Measurements from ENCODE around the gene AMBRA1.

Gene AMBRA1

DNA sequence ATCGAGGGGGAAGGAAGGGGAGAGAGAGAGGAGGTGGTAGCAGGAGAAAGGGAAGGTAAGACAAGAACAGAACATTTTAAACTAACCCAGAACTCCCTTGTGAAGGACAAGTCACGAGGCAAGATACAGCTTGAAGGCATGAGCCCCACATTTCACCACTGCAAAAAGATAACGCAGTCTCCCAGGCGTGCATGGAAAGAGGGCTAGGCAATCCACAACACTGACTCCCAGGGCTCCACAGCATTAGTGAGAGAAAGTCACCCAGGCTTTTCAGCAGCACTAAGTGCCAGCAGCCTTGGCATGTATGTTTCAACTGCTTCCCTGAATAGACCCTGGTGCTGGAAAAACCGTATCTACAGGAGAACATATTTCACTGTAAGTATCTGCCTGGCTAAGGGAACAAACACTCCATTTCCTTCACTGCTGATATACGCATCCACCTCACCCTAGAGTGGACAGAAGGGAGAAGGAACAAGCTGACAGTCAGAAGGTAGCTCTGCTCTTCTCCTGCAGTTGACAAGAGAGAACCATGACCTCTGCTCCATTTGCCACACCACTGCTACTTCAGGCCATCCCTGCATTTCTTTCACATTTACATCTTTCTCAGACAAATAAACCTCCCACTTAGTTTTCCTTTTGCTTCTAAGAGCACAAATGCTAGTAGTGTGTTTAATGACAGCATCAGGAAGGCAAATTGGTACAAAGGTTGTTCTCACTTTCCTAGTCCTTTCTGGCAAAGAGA lies 87.9 kb downstream of the AMBRA1 start:
- DNase-seq = no peak

DNA sequence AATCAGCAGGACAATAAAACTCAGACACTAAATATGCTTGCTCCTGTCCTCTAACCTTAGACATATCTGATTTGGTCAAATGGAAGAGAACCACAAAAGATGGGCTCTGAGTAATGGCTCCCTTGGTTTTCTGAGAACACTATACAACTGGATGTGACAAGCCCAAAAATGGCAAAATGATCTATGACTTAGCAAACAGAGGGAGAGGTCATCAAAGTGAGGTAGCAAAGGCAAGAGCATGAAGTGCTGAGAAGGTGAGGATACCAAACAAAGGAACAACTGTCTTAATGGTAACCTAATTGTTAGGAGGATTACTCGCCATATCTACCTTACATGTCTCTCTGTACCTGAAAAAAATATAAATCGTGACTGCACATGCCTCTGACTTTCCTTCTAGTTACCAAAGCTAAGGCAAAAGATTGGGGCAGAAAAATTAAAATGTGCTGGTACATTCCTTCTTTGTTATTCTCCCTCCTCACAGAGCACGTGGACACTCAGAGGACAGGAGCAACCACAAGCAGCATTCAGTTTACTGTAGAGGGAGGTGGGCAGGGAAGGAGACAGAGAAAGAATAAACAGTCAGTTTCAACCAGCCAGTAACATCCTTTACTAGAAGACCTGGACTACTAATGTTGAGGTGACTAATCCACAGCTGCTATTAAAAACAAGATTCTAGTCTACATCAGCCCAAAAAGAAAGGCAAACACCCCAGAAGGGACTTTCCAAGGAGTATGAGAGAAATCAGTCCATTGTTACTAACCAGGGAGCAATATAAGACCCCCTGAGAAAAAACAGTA lies 88.8 kb downstream of the AMBRA1 start:
- no peak for DNase-seq

DNA sequence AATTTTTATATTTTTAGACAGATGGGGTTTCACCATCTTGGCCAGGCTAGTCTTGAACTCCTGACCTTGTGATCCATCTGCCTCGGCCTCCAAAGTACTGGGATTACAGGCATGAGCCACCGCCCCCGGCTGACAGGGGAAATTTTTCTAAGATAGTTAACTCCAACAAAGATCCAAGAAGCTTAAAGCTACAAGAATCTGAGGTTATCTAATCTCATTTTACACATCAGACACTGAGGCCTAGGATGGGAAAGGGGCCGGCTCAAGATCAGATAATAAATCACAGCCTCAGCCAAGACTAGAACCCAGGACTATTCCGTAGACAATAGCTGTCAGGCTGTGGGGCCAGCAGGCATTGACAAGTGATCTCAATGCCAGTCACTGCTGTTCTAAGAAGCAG lies 94.0 kb downstream of the AMBRA1 start:
- no peak for DNase-seq

DNA sequence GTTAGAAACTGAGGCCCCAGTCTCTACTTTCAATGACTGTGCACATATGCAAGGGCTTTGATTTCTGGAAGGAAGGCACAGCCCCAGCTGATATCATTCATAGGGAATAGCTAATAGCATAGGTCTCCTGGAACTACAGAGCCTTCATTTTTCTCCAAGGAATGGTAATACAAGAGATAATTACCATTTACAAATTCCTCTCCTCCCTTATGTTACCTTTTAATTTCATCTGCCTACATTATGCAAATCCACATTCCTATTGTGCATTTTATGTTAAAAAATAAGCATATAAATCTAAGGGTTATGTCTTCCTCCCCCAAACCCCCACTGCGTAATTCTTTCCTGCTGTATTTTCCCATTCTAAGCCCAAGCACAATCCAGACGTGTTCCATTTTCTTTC lies 94.9 kb downstream of the AMBRA1 start:
- DNase-seq = no peak

DNA sequence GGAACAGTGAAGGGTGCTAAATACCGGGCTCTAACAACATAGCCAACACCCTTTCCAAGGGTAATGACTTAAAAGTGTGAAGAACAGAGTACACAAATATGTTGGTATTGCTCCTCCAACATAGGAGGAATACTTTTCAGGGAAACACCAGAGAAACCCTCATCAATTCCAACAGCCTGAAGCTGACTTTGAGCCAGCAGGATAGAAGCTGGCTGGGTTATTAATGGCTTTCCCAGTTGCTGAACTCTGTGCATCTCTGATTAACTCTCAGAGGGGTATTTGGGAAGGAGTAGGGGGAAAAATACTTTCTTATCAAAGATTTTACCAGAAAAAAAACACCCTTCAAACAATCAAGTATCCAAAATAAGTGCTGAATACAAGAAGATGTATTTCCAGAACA lies 95.6 kb downstream of the AMBRA1 start:
- no peak for DNase-seq

DNA sequence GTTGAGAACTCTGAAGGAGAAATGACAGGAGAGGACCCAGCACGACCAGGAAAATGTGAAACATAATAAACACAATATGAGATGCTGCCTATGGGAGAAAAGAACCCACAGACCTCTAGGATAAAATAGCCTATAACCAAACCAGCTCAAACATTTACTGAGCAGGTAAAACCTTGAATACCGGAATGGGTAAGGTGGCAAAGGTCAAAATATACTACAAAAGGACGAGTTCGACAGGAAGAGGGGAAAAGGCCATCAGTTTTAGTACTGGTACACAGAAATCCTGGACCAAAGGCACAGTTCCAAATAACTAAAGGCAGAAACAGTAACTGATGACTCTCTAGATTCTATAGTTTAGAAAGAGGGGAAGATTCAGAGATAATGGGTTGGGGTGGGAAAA lies 96.3 kb downstream of the AMBRA1 start:
- DNase-seq = no peak

DNA sequence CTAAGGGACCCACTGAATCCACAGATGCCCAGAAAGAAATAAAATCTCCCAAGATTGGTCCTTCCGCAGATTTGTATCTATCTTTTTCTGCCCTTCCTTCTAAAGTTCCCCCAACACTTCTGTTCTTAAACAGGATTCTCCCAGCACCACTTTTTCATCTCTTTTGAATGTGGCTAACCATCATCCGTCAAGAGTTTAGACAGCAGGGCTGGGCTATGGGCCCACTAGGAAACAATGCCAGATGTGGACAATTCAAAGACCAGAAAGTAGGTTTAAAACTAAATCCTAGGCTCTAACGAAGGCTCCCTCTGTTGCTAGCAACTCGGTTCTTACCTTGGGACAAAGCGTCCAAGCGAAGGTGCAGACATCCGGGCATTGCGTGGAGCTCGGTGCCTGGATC lies 100.0 kb downstream of the AMBRA1 start:
- no peak for DNase-seq

DNA sequence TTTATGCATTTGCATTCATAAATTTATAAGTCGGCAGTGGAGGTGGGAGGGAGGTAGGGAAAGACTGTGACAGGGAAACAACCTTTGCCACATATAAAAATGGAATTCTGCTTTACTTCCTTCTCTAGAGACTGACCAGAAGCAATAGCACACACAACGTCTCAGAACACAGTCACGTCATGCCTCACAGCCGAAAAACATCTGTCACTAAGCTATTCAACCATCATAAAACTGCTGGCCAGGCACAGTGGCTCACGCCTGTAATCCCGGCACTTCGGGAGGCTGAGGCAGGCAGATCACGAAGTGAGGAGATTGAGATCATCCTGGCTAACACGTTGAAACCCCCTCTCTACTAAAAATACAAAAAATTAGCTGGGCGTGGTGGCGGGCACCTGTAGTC lies 101.3 kb downstream of the AMBRA1 start:
- DNase-seq = no peak

DNA sequence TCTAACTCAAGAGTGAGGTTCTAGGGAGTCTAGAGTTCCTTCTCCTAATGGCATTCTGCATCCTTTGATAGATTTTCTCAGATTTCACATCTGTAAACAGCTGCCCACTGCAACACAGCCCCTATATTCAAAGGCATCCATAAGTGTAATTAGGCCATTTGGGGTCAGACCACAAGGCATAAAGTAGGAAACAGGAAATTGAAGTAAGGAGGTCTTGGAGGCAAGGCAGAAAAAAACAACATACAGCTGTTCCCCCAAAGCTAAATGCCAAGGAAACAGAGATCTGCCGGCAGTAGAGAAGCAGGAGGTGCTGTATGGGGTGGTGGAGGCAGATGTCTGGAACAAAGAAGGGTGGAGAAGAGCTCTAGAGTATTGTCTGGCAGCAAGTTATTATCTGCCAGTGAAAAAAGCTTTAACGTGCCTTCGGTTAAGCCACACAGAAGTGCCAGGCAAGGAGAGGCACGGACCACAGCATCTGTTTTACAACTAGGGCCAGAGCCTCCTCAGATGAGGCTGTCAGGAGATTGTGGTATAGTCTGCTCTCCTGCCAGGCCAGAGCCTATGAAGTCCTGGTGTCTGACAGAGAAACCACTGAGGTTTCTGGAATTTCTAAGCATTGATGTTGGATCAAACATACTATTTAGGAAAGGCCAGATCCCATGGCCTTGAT lies 102.0 kb downstream of the AMBRA1 start:
- no peak for DNase-seq

DNA sequence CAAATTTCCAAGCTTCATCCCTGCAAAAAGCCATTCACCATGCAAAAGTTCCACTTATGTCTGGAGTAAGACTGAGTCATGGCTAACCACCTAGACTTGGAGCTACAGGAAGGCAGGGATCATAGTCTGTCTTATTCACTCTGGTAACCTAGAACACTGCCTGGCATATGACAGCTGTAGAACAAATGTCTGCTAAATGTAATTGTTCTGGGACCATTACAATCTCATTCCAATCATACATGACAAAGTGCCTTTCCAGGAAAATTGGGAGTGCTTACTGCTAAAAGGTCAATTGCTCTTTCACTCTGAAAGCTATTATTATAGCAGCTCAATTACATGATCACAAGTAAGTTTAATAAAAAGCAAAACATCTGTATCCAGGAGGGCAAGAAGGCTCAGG lies 103.2 kb downstream of the AMBRA1 start:
- no peak for DNase-seq

DNA sequence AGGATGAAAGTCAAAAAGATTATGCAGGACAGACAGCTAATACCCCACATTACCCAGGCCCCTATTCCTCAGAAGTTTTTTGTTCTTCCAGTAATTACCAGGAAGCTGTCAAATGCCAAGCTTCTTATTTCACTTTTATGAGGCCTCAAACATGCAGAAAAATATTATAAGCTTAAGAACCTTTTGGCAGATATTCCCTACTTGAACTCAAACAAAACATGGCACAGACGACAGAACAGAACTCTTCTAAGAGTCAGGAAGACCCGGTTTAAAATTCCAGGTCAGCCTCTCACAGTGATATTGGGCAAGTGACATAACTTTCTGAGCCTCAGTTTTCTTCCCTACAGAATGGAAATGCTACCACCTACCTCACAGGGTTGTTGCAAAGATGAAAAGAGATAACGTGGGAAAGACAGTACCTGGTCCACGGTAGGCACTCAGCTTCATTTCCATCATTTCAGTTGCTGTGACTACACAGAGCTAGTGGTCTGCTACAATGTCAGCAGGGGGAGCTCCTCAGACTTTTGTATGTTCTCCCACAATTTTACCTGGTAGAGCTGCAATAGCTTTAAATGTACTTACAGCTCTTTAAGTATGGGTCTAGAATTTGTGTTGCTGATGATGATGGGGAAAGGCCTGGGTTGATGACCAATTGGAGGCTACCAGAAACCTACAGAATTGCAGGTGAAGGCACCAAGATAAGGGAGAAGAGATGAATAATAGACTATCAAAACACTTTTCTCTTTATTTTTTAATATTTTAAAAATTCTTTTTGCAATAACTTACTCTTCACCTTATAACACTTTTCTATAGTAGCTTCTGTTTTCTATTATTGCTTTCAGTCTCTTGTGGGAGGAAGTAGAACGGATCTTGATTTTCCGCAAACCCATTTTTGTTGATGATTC lies 103.9 kb downstream of the AMBRA1 start:
- DNase-seq = no peak

DNA sequence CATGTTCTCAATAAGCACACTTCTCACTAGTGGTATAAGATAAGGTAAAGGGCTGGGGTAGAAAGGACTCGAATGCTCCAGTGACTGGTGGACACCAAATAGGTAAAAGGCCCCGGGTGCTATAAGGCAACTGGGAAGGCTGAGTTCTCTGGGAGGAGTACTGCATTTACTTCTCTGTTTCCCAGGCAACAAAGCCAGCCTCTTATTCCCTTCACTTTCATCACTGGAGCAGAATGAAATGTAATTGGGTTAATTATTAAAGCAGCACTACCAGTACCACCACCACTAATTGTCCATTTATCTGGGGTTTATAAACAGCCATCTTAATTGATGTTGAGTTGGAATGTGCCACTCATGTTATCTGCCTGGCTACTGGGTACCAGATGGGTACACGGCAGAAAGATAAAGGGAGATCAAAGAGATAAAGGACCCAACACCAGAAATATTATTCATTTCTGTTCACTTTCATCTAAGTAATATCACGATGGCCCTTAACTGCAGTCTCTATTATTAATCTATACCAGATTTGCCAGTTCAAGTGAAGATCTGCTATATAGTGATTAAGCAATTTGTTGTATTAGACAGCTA lies 107.9 kb downstream of the AMBRA1 start:
- no peak for DNase-seq

DNA sequence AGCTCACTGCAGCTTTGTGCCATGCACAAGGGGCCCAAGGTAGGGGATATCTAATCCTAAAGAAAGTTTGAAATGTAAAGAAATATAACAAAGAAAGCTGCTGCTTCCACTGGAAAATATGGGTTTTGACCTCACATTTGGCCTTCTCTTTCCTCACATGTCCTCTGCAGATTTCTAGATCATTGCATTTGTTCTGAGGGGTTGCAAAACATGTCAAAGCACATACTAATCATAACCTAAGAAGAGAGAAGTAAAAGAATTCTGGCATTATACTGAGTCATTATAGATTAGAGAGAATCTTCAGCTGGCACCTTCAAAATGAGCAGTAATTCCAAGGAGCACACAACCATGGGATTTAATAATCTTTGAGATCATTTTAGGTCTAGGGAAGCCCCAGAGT lies 109.7 kb downstream of the AMBRA1 start:
- no peak for DNase-seq

DNA sequence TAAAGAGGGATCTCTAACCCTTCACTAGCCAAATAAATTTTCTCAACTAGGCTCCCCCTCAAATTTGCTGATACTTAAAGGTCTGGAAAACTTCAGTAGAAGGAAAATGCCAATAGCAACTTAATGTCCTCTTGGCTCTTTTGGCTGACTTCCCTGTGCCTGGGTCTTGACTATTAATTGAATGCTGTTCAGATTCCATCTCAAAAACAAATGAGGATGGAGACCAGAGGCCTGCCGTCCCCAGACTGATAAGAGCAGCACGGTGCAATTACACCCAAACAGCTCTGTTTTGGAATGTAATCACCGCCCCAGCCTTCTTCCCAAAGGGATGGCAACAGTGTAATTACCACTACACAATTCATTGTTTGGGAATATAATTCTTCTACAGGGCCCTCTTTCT lies 112.9 kb downstream of the AMBRA1 start:
- DNase-seq = no peak

DNA sequence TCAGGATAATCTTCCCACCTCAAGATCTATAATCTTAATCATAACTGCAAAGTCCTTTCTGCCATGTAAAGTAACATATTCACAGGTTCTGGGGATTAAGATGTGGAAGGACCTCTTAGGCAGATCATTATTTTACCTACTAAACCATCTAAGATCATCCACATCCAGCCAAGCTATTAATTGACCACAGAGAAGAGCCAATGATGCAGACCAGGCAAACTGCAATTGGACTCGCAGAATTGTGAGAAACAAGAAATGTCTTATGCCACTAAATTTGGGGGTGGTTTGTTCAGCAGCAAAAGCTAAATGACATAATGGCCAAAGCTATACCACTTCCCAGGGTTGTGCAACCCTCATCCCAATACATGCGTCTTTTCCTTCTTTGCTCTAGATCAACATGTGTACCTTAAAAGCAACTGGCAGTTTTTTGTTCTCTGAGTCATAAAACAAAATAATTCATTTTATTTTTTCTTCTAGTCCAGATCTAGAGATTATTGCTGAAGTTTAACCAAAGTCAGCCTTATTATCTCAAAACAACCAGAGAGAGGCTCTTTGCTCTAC lies 113.6 kb downstream of the AMBRA1 start:
- DNase-seq = no peak

DNA sequence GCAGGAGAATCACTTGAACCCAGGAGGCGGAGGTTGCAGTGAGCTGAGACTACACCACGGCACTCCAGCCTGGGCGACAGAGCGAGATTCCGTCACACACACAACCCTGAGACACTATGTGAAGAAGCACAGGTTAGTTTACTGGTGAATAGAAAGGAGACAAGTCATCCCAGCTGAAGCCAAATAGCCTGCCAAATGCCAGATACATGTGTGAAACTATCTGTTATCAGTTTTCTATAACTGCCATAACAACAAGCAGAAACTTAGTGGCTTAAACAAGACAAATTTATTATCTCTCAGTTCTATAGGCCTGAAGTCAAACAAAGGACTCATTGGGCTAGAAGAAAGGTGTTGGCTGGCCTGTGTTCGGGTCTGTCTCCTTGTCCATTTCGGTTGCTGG lies 114.2 kb downstream of the AMBRA1 start:
- DNase-seq = no peak

DNA sequence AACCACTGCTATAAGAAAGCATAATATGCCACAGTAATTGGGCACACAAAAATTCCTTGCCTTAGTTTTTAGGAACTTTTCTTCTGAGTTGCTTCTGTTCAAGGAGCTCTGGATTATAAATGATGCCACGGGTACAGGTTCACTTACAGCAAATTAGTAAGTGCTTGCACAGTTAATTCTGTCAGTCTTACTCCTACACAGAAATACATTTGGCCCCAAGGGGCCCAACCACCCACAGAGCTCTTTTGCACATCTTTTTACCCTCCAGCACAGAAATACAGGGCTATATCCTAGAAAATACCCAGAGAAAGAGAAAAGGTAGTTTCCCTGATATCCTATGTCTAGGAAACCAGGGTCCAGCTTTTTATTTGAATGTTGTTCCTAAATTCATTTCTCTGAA lies 115.6 kb downstream of the AMBRA1 start:
- DNase-seq = no peak

DNA sequence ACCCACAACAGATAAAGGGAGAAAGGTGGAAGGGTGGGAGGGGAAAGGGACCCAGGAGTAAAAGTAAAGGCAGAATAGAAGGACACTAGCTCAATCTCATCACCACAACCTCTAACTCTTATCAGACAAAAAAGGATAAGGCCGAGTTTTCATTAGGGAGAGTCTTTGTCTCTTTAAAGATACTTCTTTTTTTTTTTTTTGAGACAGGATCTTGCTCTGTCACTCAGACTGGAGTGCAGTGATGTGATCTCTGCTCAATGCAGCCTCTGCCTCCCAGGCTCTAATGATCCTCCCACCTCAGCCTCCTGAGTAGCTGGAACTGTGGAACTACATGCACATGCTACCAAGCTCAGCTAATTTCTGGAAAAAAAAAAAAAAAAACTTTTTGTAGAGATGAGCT lies 116.7 kb downstream of the AMBRA1 start:
- DNase-seq = no peak

DNA sequence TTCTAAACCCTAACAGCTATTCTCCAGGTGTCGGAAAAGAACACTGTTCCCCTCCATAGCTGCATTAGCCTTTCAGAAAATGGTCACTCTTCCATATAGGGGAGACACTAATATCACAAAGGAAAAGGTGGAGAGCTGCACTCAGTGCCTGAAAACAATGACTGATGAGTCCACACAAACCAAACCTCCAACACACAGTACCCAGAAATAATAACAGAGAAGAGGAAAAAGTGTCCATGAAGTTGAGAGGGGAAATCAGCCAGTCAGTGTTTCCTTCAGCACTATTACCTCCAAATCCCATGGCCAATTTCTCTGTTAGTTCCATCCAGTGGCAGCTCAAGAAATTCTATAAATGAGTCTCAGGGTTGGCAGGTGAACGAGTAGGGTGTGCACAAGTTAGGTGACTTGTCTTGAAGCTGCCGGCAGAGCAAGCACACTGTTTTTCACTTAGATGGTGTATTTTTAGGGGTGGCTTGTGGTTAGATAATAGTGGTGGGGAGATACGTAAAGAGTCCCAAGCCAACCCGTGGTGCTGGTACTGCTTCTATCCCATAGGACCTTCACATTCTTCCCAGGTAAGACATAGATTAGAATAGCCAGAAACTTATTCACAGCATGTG lies 117.8 kb downstream of the AMBRA1 start:
- DNase-seq = no peak

DNA sequence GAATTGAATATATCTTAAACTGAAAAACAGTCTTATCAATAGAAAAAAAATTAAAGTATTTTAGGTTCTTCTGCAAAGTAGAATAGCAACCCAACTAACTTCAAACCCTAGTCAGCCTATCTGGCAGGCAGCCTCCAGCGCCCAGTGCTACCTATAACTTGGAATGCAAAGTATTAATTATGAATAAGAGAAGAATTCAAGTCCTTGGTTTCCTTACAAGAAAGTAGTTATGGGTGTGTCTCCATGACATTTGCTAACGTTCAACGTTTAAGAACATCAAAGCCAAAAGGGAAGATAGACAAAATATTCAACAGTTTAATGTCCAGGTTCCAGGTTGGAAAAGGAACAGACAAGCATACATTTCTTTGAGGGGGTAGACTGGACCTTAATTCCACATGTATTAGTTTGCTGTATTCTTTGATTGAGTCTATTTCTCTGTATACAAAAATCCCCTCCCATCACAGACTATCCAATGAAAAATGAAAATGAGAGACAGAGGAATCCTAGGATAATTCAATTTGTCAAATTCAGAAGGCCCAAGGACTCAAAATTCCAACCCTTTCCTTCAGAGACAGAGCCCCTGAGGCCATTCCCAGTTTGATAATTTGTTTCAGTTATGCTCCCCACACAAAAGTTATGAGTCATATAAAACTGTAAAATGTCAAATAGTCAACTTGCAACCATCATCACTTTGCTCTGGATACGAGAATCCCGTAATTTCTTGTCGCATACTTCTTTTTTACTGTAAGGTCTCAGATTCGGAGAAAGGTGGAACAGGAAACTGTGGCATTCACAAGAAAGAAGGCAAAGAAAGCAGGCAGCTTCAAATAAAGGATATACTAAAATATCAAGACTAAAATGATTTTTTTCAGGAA lies 118.5 kb downstream of the AMBRA1 start:
- no peak for DNase-seq

DNA sequence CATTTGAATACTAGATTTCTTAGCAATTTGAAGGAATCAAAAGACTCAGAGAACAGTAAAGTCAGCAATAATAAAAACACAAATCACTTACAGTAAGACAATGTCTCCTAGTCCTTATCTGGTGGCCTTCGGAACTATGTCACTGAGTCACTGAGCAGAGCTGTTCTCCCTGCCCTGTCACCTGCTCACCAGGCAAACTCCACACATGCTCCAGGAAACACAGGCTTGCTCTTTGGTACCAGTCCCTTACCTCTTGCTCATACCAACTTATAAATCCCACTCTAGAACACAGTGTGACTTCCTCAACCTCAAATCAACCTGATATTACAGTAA lies 121.2 kb downstream of the AMBRA1 start:
- no peak for DNase-seq
